Measurements from ENCODE around the gene CALN1. TPM values are rescaled to one million over a fixed set of nuclear protein-coding genes. Genes with fewer than 3 reads are reported as not detected.

The CALN1 gene
- polyA plus RNA-seq, 1 experiment, result not detected

- Histone ChIP-seq H3K9me3 (ENCODE audit: control insufficient read depth, insufficient read depth, low read length) (peaks cover 62% of the 10 kb centered on the region), H3K27me3 (ENCODE audit: control insufficient read depth, insufficient read depth, low read length) (no peaks in the 10 kb centered on the region), H3K27ac (ENCODE audit: low read depth, low read length) (no peak overlapping the region), H3K4me3 (ENCODE audit: low read depth, low read length) (no peak overlapping the region)
- TF ChIP-seq, protein P1, sequence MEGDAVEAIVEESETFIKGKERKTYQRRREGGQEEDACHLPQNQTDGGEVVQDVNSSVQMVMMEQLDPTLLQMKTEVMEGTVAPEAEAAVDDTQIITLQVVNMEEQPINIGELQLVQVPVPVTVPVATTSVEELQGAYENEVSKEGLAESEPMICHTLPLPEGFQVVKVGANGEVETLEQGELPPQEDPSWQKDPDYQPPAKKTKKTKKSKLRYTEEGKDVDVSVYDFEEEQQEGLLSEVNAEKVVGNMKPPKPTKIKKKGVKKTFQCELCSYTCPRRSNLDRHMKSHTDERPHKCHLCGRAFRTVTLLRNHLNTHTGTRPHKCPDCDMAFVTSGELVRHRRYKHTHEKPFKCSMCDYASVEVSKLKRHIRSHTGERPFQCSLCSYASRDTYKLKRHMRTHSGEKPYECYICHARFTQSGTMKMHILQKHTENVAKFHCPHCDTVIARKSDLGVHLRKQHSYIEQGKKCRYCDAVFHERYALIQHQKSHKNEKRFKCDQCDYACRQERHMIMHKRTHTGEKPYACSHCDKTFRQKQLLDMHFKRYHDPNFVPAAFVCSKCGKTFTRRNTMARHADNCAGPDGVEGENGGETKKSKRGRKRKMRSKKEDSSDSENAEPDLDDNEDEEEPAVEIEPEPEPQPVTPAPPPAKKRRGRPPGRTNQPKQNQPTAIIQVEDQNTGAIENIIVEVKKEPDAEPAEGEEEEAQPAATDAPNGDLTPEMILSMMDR (IDR thresholded peaks at IDR 0.05; ENCODE audit: low read depth, low read length), result no peak
- DNase-seq (ENCODE audit: low read depth, low spot score), result no peak
- CTCF ChIA-PET, result no interaction called here
- POLR2A ChIA-PET, result no interaction called here
Observed at GRCh38 chr7:72114129-72114528, 298.0 kb downstream of the CALN1 start.

GRCh38 chr7:72112992-72113391 lies 299.1 kb downstream of the CALN1 start:
- TF ChIP-seq, protein P1 (IDR thresholded peaks at IDR 0.05; ENCODE audit: low read depth, low read length), result no peak
- CTCF ChIA-PET, result no interaction called here

GRCh38 chr7:72112530-72112929 lies 299.6 kb downstream of the CALN1 start:
- no peak overlapping the region for H3K27ac ChIP-seq (ENCODE audit: low read depth, low read length)
- no peaks in the 10 kb centered on the region for H3K27me3 ChIP-seq (ENCODE audit: control insufficient read depth, insufficient read depth, low read length)
- CTCF ChIA-PET, result no interaction called here
- no peak for DNase-seq (ENCODE audit: low read depth, low spot score)
- POLR2A ChIA-PET, result no interaction called here
- peaks cover 65% of the 10 kb centered on the region for H3K9me3 ChIP-seq (ENCODE audit: control insufficient read depth, insufficient read depth, low read length)
- H3K4me3 ChIP-seq (ENCODE audit: low read depth, low read length), result no peak overlapping the region
- TF ChIP-seq, protein P1 (IDR thresholded peaks at IDR 0.05; ENCODE audit: low read depth, low read length), result no peak

More at GRCh38 chr7:72112992-72113391, 299.1 kb downstream of the CALN1 start:
- POLR2A ChIA-PET, result no interaction called here
- Histone ChIP-seq H3K27ac (ENCODE audit: low read depth, low read length) (no peak overlapping the region), H3K4me3 (ENCODE audit: low read depth, low read length) (no peak overlapping the region), H3K27me3 (ENCODE audit: control insufficient read depth, insufficient read depth, low read length) (no peaks in the 10 kb centered on the region), H3K9me3 (ENCODE audit: control insufficient read depth, insufficient read depth, low read length) (peaks cover 69% of the 10 kb centered on the region)
- DNase-seq (ENCODE audit: low read depth, low spot score), result no peak

GRCh38 chr7:72111086-72111485 lies 301.1 kb downstream of the CALN1 start:
- peaks cover 52% of the 10 kb centered on the region for H3K9me3 ChIP-seq (ENCODE audit: control insufficient read depth, insufficient read depth, low read length)
- H3K27me3 ChIP-seq (ENCODE audit: control insufficient read depth, insufficient read depth, low read length), result no peaks in the 10 kb centered on the region
- DNase-seq (ENCODE audit: low read depth, low spot score), result no peak
- TF ChIP-seq, protein P1 (IDR thresholded peaks at IDR 0.05; ENCODE audit: low read depth, low read length), result no peak
- H3K4me3 ChIP-seq (ENCODE audit: low read depth, low read length), result no peak overlapping the region
- ChIA-PET POLR2A (no interaction called here), CTCF (no interaction called here)
- no peak overlapping the region for H3K27ac ChIP-seq (ENCODE audit: low read depth, low read length)

DNA sequence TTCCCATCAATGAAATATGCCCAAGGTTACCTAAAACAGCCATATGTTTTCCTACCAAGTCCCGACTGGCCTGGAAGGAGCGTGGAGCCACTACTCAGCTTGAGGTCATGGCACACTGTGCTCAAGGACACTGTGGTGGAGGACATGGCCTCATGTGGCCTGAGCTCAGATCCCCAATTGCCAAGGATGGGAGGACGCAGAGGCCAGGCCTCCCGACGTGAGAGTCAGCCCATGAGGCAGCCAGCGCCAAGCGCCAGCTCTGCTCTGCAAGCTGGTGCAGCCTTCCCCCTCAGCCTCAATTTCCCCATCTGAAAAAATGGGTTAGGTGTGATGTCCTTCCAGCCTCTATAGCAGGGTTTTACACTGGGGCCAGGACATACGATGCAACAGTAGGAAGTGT lies 302.6 kb downstream of the CALN1 start:
- no peak for DNase-seq (ENCODE audit: low read depth, low spot score)
- Histone ChIP-seq H3K27me3 (ENCODE audit: control insufficient read depth, insufficient read depth, low read length) (no peaks in the 10 kb centered on the region), H3K27ac (ENCODE audit: low read depth, low read length) (no peak overlapping the region), H3K9me3 (ENCODE audit: control insufficient read depth, insufficient read depth, low read length) (peaks cover 57% of the 10 kb centered on the region), H3K4me3 (ENCODE audit: low read depth, low read length) (no peak overlapping the region)
- TF ChIP-seq, protein P1 (IDR thresholded peaks at IDR 0.05; ENCODE audit: low read depth, low read length), result no peak
- ChIA-PET POLR2A (no interaction called here), CTCF (no interaction called here)

Data from AG04450 (cell line).